Cardiac septum (tissue), 1 donor: ENCODE measurements around the gene NME7. TPM values are rescaled to one million over a fixed set of nuclear protein-coding genes. Genes with fewer than 3 reads are reported as not detected.
"Not testable (repeated sequence)": the region's sequence is repeated elsewhere in the genome, so short reads cannot be mapped to it uniquely, and the experiment has no call there.

Experiments
- DNase-seq: peaks from one replicate; pipeline ENCODE4 v3.0.0-alpha.2; 2020; ENCODE audit warnings: low spot score
- intact Hi-C: fragments of 100-400 bp; cut with DNase I; formaldehyde crosslinking; loops from one replicate; pipeline ENCODE4 v1.14.0; 2022
- total RNA-seq: library from RNA; stranded (reverse); fragmentation: NEBNext Ultra II Directional; extraction: Animal tissue kit (Norgen Biotek cat#: 25700); gene quantifications from one replicate; pipeline ENCODE4 v1.2.1, GENCODE V29; 2021
- donor health status: DM: no; HTN: no; CAD: no.

The NME7 gene
- total RNA-seq, 1 donor from 2014 or later = 9.8 TPM

- DNase-seq = no peak
- intact Hi-C loops = loop anchor here (2.0 to 10.0 kb wide), 3 partner anchors 745 to 1003 kb away; no protein-coding TSS in a partner anchor
These were observed 19.8 kb downstream of the NME7 start for GRCh38 chr1:169347688-169348382.

GRCh38 chr1:169346036-169346589, 21.5 kb downstream of the NME7 start:
- intact Hi-C loops = loop anchor here (10.0 kb wide), 2 partner anchors 911 to 1001 kb away; no protein-coding TSS in a partner anchor

GRCh38 chr1:169345511-169345910, 22.1 kb downstream of the NME7 start:
- DNase-seq = no peak
- intact Hi-C loops = loop anchor here (10.0 kb wide), 2 partner anchors 911 to 1001 kb away; no protein-coding TSS in a partner anchor

More at GRCh38 chr1:169346036-169346589, 21.5 kb downstream of the NME7 start:
- no peak for DNase-seq

- intact Hi-C loops = loop anchor here (10.0 kb wide), 2 partner anchors 907 to 997 kb away; no protein-coding TSS in a partner anchor
- not testable (repeated sequence) for DNase-seq
These were observed 25.5 kb downstream of the NME7 start for GRCh38 chr1:169342096-169342495.

- intact Hi-C loops = loop anchor here (10.0 kb wide), 2 partner anchors 906 to 996 kb away; no protein-coding TSS in a partner anchor
- no peak for DNase-seq
These were observed 26.7 kb downstream of the NME7 start for GRCh38 chr1:169340882-169341281.

- intact Hi-C loops = loop anchor here (10.0 kb wide), 2 partner anchors 905 to 995 kb away; no protein-coding TSS in a partner anchor
- no peak for DNase-seq
These were observed 27.8 kb downstream of the NME7 start for GRCh38 chr1:169339773-169340172.

- DNase-seq = no peak
- intact Hi-C loops = no loop called here
These were observed 29.0 kb downstream of the NME7 start for GRCh38 chr1:169338617-169339016.

- DNase-seq, intact Hi-C loops: not testable (repeated sequence)
These were observed 30.5 kb downstream of the NME7 start for GRCh38 chr1:169336947-169337715.

- intact Hi-C loops, DNase-seq: not testable (repeated sequence)
These were observed 32.9 kb downstream of the NME7 start for GRCh38 chr1:169334727-169335126.

GRCh38 chr1:169330927-169331326, 36.7 kb downstream of the NME7 start:
- no peak for DNase-seq
- intact Hi-C loops = no loop called here

GRCh38 chr1:169329383-169329782, 38.2 kb downstream of the NME7 start:
- DNase-seq = no peak
- intact Hi-C loops = no loop called here

GRCh38 chr1:169327875-169328274, 39.7 kb downstream of the NME7 start:
- no peak for DNase-seq
- intact Hi-C loops = no loop called here

- no peak for DNase-seq
- intact Hi-C loops = no loop called here
These were observed 40.7 kb downstream of the NME7 start for GRCh38 chr1:169326956-169327268.

GRCh38 chr1:169326261-169326955, 41.2 kb downstream of the NME7 start:
- no peak for DNase-seq
- intact Hi-C loops = no loop called here

GRCh38 chr1:169325117-169325516, 42.5 kb downstream of the NME7 start:
- intact Hi-C loops = no loop called here
- DNase-seq = no peak

GRCh38 chr1:169322138-169322537, 45.5 kb downstream of the NME7 start:
- DNase-seq = no peak
- intact Hi-C loops = no loop called here

- intact Hi-C loops = no loop called here
- DNase-seq = no peak
These were observed 46.1 kb downstream of the NME7 start for GRCh38 chr1:169321539-169321938.

GRCh38 chr1:169318536-169319244, 48.9 kb downstream of the NME7 start:
- no peak for DNase-seq
- intact Hi-C loops = no loop called here

- intact Hi-C loops = no loop called here
- DNase-seq = no peak
These were observed 51.0 kb downstream of the NME7 start for GRCh38 chr1:169316556-169316955.
